HFFc6 (cell line): ENCODE measurements around the gene FSTL4. TPM values are rescaled to one million over a fixed set of nuclear protein-coding genes. Genes with fewer than 3 reads are reported as not detected.
A peak's percentile ranks its signal among the peaks of the same experiment; 100 is the strongest.

ENCODE experiments used
- DNase-seq: peaks from one replicate; pipeline ENCODE4 v3.0.0-alpha.2; 2018
- H3K27ac Mint-ChIP-seq: 2 replicates; pipeline ENCODE4 v1.8.0; 2020; ENCODE audit warnings: mild to moderate bottlenecking, mixed read lengths
- H3K27me3 Mint-ChIP-seq: 2 replicates; pipeline ENCODE4 v1.8.0; 2021; ENCODE audit warnings: mild to moderate bottlenecking, moderate library complexity, mixed read lengths; ENCODE audit not compliant: insufficient read depth
- H3K36me3 Mint-ChIP-seq: 2 replicates; pipeline ENCODE4 v1.8.0; 2021; ENCODE audit warnings: low read depth, mixed read lengths
- H3K4me1 Mint-ChIP-seq: 2 replicates; pipeline ENCODE4 v1.8.0; 2020; ENCODE audit warnings: low read depth, mixed read lengths
- H3K4me3 Mint-ChIP-seq: 2 replicates; pipeline ENCODE4 v1.8.0; 2020; ENCODE audit warnings: mild to moderate bottlenecking, moderate library complexity, mixed read lengths
- H3K9me3 Mint-ChIP-seq: 2 replicates; pipeline ENCODE4 v1.8.0; 2020; ENCODE audit warnings: mild to moderate bottlenecking, mixed read lengths
- total RNA-seq, 6 experiments: library from RNA; stranded (reverse); fragmentation: NEBNext Ultra II Directional; extraction: Animal tissue kit (Norgen Biotek cat#: 25700); gene quantifications; 2 replicates in 1 of 6; 3 replicates in 5 of 6; pipeline ENCODE4 v1.2.3, GENCODE V29; 2021
- TF ChIP-seq, protein P1 (sequence below): fragments of 200-600 bp; sonication (generic); IDR thresholded peaks from 2 replicates; pipeline ENCODE4 v1.5.0; 2021; ENCODE audit warnings: antibody characterized with exemption, mild to moderate bottlenecking

Gene FSTL4
- total RNA-seq, 6 experiments from 2014 or later: not detected

DNA sequence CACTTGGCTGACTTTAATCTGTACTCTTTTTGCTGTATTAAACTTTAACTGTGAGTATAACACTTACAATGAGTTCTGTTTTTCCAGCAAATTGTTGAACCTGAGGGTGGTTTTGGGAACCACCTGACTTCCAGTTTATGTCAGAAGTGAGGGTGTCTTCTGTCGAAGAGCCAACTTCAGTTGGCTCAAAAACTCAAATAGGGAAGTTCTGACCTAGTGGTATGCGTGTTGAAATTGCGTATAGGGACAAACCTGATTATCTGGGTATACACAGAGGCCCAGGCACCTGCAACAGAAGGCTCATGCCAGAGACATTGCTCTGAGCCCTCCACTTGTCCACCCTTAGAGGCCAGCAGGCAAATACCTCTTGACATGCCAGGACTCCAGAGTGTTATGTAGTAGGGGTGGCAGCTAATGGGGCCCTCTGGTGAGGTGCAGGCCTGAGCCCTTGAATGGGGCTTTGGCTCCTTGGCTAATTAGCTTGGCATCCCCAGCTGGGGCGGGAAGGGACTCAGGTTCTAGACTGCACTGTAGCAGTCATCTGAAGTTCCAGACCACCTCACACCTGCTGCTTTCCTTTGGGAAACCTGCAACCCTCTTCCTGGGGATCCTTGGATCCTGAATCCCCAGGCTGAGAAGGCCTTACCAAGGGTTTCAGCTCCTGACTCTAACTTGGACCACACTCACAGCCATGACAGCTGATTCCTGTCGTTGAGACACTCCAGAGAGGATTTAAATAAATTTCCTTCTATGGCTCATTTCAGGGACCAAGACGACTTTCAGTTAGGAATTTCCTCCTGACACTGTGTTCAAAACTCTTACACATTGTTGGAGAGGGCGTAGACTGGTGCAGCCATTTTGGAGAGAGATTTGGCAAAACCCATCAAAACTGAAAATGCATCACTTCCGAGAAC lies 370.9 kb downstream of the FSTL4 start:
- TF ChIP-seq, protein P1, sequence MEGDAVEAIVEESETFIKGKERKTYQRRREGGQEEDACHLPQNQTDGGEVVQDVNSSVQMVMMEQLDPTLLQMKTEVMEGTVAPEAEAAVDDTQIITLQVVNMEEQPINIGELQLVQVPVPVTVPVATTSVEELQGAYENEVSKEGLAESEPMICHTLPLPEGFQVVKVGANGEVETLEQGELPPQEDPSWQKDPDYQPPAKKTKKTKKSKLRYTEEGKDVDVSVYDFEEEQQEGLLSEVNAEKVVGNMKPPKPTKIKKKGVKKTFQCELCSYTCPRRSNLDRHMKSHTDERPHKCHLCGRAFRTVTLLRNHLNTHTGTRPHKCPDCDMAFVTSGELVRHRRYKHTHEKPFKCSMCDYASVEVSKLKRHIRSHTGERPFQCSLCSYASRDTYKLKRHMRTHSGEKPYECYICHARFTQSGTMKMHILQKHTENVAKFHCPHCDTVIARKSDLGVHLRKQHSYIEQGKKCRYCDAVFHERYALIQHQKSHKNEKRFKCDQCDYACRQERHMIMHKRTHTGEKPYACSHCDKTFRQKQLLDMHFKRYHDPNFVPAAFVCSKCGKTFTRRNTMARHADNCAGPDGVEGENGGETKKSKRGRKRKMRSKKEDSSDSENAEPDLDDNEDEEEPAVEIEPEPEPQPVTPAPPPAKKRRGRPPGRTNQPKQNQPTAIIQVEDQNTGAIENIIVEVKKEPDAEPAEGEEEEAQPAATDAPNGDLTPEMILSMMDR: no peak
- Mint-ChIP-seq H3K36me3 (no peaks in the 10 kb centered on the region), H3K4me3 (no peak overlapping the region), H3K9me3 (peaks cover 10% of the 10 kb centered on the region), H3K27me3 (peaks cover 16% of the 10 kb centered on the region), H3K4me1 (peaks cover 30% of the 10 kb centered on the region), H3K27ac (no peak overlapping the region)
- no peak for DNase-seq

DNA sequence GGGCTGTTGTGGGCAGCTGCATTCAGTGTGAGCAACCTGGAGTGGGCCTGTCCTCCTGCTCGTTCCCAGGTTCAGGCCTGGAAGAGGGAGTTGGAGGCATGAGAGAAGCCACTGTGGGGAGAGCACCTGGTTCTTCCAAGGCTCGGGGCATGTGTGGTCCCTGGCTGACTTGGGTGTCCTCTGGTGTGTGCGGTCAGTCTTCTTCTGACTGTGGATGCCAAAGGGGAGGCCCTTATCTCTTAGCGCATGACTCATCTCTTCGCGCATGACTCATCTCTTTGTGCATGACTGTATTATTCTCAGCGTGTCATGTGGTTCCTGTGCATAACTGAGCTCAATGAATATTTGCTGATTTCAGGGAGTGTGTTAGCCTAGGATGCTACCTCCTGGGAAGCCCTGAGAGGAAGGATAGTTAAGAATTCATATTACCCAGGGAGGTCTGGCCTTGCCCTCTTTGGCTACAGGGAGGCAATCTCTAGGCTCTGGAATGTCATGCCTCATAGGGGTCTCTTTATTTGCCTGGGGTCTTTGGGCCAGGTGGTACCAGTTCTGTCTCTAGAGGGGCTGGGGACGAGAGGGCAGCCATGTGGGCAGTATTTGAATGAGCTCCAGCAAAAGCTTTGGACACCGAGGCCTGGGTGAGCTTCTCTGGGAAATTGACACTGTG lies 371.8 kb downstream of the FSTL4 start:
- TF ChIP-seq, protein P1: no peak
- Mint-ChIP-seq H3K27ac (no peak overlapping the region), H3K4me3 (no peak overlapping the region), H3K36me3 (no peaks in the 10 kb centered on the region), H3K4me1 (peaks cover 23% of the 10 kb centered on the region), H3K27me3 (peaks cover 16% of the 10 kb centered on the region), H3K9me3 (peaks cover 10% of the 10 kb centered on the region)
- peak; percentile 97 for DNase-seq

DNA sequence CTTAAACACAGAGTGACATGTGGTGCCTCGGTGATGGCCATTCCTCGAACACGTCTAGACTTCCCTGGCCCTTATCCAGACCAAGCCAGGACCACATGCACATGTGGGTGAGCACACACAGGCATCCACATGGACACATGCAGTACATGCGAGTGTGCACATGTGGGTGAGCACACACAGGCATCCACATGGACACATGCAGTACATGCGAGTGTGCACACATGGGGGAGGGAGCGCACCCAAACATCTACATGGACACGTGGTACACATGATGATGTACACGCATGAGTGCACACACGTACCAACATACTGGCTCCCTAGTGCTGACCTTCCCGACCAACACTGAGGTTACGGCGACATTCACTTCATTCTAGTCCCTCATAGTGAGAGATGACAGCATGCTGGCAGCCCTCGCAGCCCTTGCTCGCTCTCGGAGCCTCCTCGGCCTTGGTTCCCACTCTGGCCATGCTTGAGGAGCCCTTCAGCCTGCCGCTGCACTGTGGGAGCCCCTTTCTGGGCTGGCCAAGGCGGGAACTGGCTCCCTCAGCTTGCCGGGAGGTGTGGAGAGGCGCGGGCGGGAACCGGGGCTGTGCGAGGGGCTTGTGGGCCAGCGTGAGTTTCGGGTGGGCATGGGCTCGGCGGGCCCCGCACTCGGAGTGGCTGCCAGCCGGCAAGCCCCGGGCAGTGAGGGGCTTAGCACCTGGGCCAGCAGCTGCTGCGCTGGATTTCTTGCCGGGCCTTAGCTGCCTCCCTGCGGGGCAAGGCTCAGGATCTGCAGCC lies 373.7 kb downstream of the FSTL4 start:
- DNase-seq: no peak
- H3K9me3 Mint-ChIP-seq: peaks cover 10% of the 10 kb centered on the region
- H3K27me3 Mint-ChIP-seq: peaks cover 20% of the 10 kb centered on the region
- no peak overlapping the region for H3K4me3 Mint-ChIP-seq
- TF ChIP-seq, protein P1: no peak
- no peaks in the 10 kb centered on the region for H3K36me3 Mint-ChIP-seq
- peaks cover 14% of the 10 kb centered on the region for H3K4me1 Mint-ChIP-seq
- H3K27ac Mint-ChIP-seq: no peak overlapping the region

DNA sequence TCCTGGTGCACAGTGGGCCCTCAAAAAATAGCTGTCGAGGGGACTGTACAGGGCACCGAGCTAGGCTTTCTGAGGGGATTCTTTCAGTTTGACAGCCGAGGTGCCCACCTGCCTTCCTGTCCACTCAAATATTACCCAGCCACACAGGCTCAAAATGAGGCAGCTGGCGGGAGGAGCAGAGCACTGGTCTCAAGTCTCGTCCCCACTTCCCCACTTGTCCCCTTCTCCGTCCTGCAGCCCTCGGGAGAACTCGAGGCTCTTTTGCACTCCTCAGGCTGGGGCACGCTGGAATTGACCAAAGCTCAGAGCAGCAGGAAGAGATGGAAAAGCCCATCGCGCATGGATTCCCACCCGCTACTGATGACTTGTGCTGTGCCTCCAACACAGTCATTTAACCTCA lies 375.4 kb downstream of the FSTL4 start:
- H3K9me3 Mint-ChIP-seq: peaks cover 10% of the 10 kb centered on the region
- peaks cover 14% of the 10 kb centered on the region for H3K4me1 Mint-ChIP-seq
- DNase-seq: no peak
- H3K4me3 Mint-ChIP-seq: no peak overlapping the region
- H3K27me3 Mint-ChIP-seq: peaks cover 30% of the 10 kb centered on the region
- no peak overlapping the region for H3K27ac Mint-ChIP-seq
- no peaks in the 10 kb centered on the region for H3K36me3 Mint-ChIP-seq
- TF ChIP-seq, protein P1: no peak

DNA sequence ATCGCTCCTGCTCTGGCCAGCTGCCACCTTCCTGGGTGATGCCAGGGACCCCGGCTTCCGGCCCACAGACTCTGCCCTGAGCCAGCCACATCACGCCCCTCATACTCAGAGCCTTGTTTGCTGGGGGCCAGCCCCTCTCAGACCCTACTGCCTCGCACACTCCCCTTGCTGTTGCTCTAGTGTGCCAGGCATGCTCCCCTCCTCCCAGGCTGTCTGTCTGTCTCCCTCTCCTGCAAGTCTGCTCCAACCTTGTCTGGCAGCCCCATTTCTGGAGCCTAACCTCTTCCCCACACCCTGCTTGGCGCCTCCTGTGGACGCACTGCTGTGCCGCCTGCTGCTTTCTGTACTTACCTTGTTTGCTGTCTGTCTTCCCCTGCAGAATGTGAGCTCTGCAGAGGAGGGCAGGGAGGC lies 375.8 kb downstream of the FSTL4 start:
- Mint-ChIP-seq H3K4me1 (peaks cover 14% of the 10 kb centered on the region), H3K36me3 (no peaks in the 10 kb centered on the region), H3K4me3 (no peak overlapping the region), H3K9me3 (peaks cover 10% of the 10 kb centered on the region), H3K27ac (no peak overlapping the region), H3K27me3 (peaks cover 35% of the 10 kb centered on the region)
- TF ChIP-seq, protein P1: no peak
- DNase-seq: no peak
